Tibial nerve (tissue), 4 donors: Measurements from ENCODE around the gene DNAAF5. TPM values are rescaled to one million over a fixed set of nuclear protein-coding genes. Genes with fewer than 3 reads are reported as not detected.

Experiments used
- DNase-seq, 2 donors: peaks; one replicate each; pipeline ENCODE4 v3.0.0-alpha.2; 2019; ENCODE audit warnings: low spot score in 2 of 2
- H3K27ac ChIP-seq, 4 donors: fragments of 200-600 bp; sonication (generic) in 3 of 4; one replicate each; pipeline ENCODE4 v1.5.1; 2017 to 2019; ENCODE audit warnings: mild to moderate bottlenecking in 1 of 4
- H3K27me3 ChIP-seq, 2 donors: fragments of 200-600 bp; sonication (generic) in 1 of 2; one replicate each; pipeline versions ENCODE4 v1.5.1 to v1.6.0; 2017 to 2019
- H3K36me3 ChIP-seq, 3 donors: fragments of 200-600 bp; sonication (generic); one replicate each; pipeline ENCODE4 v1.5.1; 2018 to 2019
- H3K4me1 ChIP-seq, 4 donors: fragments of 200-600 bp; sonication (generic) in 3 of 4; one replicate each; pipeline ENCODE4 v1.5.1; 2017 to 2019
- H3K4me3 ChIP-seq, 4 donors: fragments of 200-600 bp; sonication (generic) in 3 of 4; one replicate each; pipeline ENCODE4 v1.5.1; 2017 to 2019; ENCODE audit warnings: mild to moderate bottlenecking in 1 of 4, moderate library complexity in 1 of 4
- H3K9me3 ChIP-seq, 4 donors: fragments of 200-600 bp; sonication (generic) in 3 of 4; one replicate each; pipeline ENCODE4 v1.5.1; 2017 to 2019
- EP300 ChIP-seq, 2 donors: sonication (generic); formaldehyde crosslinking; IDR thresholded peaks; one replicate each; pipeline ENCODE4 v1.6.1; 2017; ENCODE audit warnings: antibody characterized with exemption in 2 of 2, mild to moderate bottlenecking in 1 of 2
- POLR2A ChIP-seq, 2 donors: fragments of 450-650 bp; IDR thresholded peaks; one replicate each; pipeline ENCODE4 v1.6.1; 2017; ENCODE audit warnings: antibody characterized with exemption in 2 of 2, mild to moderate bottlenecking in 2 of 2, moderate library complexity in 2 of 2
- WGBS, 2 donors: methylation state at CpG; one replicate each; pipeline ENCODE4 v1.1.5; 2018; 5-methylcytosine and 5-hydroxymethylcytosine counted together
- total RNA-seq, 4 donors: library from RNA; depleted of rRNA; stranded (reverse); fragments of >200 nt; gene quantifications; one replicate each; pipeline ENCODE4 v1.1.0, GENCODE V29; 2016
- TF ChIP-seq, protein P1 (sequence below), 5 experiments: fragments of 200-600 bp in 3 of 5; fragments of 450-650 bp in 2 of 5; sonication (generic) in 3 of 5; IDR thresholded peaks; one replicate each; pipeline ENCODE4 v1.5.1; 2016 to 2019; ENCODE audit warnings: antibody characterized with exemption in 5 of 5, mild to moderate bottlenecking in 3 of 5, moderate library complexity in 2 of 5

DNAAF5 gene
- total RNA-seq, 4 donors from 2014 or later = 26.0 to 56.7 (median 41.6) TPM

DNA sequence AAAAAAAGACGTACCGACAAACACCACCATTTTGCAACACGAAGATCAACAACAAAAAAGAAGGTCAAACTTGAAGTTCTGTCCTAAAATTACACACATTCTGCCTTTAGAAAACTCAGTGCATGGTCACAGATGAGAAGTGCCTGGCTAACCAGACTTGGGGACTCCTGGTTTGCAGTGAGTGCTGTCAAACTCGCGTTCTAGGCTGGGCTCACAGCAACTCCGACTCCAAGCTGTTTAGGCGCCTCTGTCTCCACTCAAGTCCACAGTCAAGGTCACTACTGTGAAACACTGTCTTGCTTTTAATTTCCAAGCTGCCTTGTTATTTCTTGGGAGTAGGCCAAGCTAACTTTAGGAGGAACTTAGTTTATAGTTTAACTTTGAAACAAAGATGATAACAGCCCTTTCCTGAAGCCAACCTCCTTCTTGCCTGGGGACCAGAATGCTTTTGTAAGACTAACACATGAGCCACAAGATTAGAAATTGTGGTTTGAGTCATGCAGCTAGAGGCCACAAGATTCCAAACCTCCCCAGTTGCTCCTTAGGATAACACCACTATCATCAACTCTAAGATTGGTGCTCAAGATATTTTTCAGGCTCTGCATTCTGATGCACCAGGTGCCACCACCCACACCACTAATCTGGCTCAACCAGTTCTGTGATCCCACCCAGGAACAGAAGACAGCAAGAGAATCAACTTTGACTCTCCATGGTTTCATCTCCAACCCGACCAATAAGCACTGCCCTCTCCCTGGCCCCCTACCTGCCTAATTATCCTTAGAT is 1.1 kb upstream of the DNAAF5 start:
- TF ChIP-seq, protein P1, sequence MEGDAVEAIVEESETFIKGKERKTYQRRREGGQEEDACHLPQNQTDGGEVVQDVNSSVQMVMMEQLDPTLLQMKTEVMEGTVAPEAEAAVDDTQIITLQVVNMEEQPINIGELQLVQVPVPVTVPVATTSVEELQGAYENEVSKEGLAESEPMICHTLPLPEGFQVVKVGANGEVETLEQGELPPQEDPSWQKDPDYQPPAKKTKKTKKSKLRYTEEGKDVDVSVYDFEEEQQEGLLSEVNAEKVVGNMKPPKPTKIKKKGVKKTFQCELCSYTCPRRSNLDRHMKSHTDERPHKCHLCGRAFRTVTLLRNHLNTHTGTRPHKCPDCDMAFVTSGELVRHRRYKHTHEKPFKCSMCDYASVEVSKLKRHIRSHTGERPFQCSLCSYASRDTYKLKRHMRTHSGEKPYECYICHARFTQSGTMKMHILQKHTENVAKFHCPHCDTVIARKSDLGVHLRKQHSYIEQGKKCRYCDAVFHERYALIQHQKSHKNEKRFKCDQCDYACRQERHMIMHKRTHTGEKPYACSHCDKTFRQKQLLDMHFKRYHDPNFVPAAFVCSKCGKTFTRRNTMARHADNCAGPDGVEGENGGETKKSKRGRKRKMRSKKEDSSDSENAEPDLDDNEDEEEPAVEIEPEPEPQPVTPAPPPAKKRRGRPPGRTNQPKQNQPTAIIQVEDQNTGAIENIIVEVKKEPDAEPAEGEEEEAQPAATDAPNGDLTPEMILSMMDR (IDR thresholded peaks at IDR 0.05) = no peak
- TF ChIP-seq POLR2A (IDR thresholded peaks at IDR 0.05) (no peak), EP300 (IDR thresholded peaks at IDR 0.05) (no peak)
- H3K36me3 ChIP-seq = peaks cover 0 to 20% (median 0%) of the 10 kb centered on the region in 3 donors
- peak overlapping the region in 1 of 4 donors; percentile 93 for H3K4me3 ChIP-seq
- no peak overlapping the region for H3K27ac ChIP-seq
- H3K27me3 ChIP-seq = no peaks in the 10 kb centered on the region
- peaks cover 0 to 15% (median 2%) of the 10 kb centered on the region in 4 donors for H3K9me3 ChIP-seq
- DNase-seq = no peak
- WGBS, 2 donors = 94 to 96% methylated on average over 8 of the region's 8 CpGs
- H3K4me1 ChIP-seq = peaks cover 0 to 26% (median 12%) of the 10 kb centered on the region in 4 donors

DNA sequence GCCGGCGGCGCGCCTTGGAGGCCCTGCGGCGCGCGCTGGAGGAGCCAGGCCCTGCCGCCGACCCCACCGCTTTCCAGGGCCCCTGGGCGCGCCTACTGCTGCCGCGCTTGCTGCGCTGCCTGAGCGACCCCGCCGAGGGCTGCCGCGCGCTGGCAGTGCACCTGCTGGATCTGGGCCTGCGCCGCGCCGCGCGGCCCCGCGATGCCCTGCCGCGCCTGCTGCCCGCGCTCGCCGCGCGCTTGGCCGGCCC is 280 bp downstream of the DNAAF5 start:
- Histone ChIP-seq H3K27me3 (no peaks in the 10 kb centered on the region), H3K36me3 (peaks cover 0 to 34% (median 0%) of the 10 kb centered on the region in 3 donors), H3K27ac (peak overlapping the region in 2 of 4 donors; percentile 64 to 76), H3K4me3 (peak overlapping the region; percentile 62 to 93 (median 78)), H3K4me1 (peaks cover 0 to 27% (median 12%) of the 10 kb centered on the region in 4 donors), H3K9me3 (peaks cover 0 to 1% (median under 1%) of the 10 kb centered on the region in 4 donors)
- WGBS, 2 donors = 0 to 1% methylated on average over 1 to 10 of the region's 39 CpGs
- no peak for TF ChIP-seq POLR2A (IDR thresholded peaks at IDR 0.05)
- no peak for TF ChIP-seq EP300 (IDR thresholded peaks at IDR 0.05)
- TF ChIP-seq, protein P1 (IDR thresholded peaks at IDR 0.05) = no peak
- DNase-seq = no peak

DNA sequence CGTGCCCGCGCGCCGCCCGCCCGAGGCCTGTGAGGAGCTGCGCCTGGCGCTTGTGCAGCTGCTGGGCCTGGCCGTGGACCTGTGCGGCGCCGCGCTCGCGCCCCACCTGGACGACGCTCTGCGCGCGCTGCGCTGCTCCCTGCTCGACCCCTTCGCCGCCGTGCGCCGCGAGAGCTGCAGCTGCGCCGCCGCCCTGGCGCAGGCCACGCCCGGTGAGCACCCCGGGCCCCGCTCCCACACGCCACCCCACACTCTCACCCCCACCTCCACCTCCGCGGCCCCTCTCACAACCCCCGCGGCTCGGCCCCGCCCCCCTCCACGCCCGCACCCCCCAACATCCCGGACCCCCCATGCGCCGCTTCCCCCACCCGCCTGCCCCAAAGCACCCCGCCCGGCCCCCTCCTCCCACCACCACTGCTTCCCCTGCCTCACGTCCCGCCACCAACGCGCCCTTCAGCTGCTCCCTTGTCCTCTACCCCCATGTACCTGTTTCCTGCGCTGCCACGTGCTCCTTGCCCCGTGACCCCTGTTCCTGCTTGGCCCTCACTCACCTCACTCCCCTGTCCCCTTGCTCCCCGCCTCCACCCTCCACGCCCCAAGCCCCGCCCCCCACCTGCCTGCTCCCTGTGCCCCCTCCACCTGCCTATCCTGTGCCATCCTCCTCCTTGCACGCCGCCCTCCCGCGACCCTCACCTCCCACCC is 756 bp downstream of the DNAAF5 start, which contains the start of gene PRKAR1B:
TSS of gene PRKAR1B (minus strand) at position 178 of the 702 bp plus-strand sequence. CDS start 15,776 bp downstream, outside the sequence.
- no peaks in the 10 kb centered on the region for H3K27me3 ChIP-seq
- peaks cover 0 to 38% (median 0%) of the 10 kb centered on the region in 3 donors for H3K36me3 ChIP-seq
- TF ChIP-seq, protein P1 (IDR thresholded peaks at IDR 0.05) = no peak
- TF ChIP-seq POLR2A (IDR thresholded peaks at IDR 0.05) (no peak), EP300 (IDR thresholded peaks at IDR 0.05) (no peak)
- peaks cover 0 to 32% (median 12%) of the 10 kb centered on the region in 4 donors for H3K4me1 ChIP-seq
- peak within 1 kb of the TSS in 3 of 4 donors; percentile 50 to 76 (median 64) for H3K27ac ChIP-seq
- DNase-seq = no peak
- no peaks in the 10 kb centered on the region for H3K9me3 ChIP-seq
- peak within 1 kb of the TSS; percentile 62 to 93 (median 78) for H3K4me3 ChIP-seq
- WGBS, 2 donors = 1 to 3% methylated on average over 12 to 40 of the region's 66 CpGs

DNA sequence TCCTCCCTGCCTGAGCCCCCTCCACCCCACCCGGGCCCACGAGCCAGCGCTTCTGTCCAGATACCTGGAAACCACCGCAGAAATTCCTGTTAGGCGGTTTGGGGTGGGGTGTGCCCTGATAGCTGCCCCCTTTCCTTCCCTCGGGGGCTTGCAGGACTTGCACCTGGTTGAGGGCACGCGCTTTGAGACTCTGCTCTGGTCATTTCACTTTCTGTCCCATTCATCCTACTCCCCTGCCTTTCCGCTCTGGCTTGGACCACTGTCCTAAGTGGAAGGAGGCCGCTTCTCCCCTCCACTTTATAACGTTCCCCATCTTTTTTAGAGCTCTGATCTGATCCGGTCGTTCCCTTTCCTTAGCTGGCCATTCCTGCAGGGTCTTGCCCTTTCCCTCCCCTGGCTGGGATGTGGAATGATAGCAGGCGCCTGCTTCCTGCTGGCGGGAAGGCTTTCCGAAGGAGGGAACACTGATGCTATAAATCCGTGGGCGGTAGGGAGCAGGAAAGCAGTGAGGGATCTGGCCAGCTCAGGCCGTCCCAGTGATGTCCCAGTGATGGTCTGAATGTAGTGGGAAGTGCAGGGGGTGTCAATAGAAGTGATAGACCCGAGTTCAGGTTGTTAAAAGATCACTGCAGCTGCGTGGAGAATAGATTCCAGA is 1.4 kb downstream of the DNAAF5 start:
- Histone ChIP-seq H3K36me3 (peaks cover 0 to 45% (median 0%) of the 10 kb centered on the region in 3 donors), H3K4me1 (peaks cover 0 to 35% (median 12%) of the 10 kb centered on the region in 4 donors), H3K9me3 (no peaks in the 10 kb centered on the region), H3K27ac (no peak overlapping the region), H3K27me3 (no peaks in the 10 kb centered on the region), H3K4me3 (peak overlapping the region; percentile 22 to 93 (median 75))
- TF ChIP-seq POLR2A (IDR thresholded peaks at IDR 0.05) = no peak
- TF ChIP-seq, protein P1 (IDR thresholded peaks at IDR 0.05) = no peak
- no peak for TF ChIP-seq EP300 (IDR thresholded peaks at IDR 0.05)
- 20 to 22% methylated on average over 18 to 21 of the region's 21 CpGs for WGBS, 2 donors
- DNase-seq = no peak
